ENCODE results near the gene SAP30BP.

- no peak for TF ChIP-seq CTCF (IDR thresholded peaks at IDR 0.05)
- no peak for TF ChIP-seq POLR2A (IDR thresholded peaks at IDR 0.05)
Observed at GRCh38 chr17:75707079-75707571, 40.0 kb downstream of the SAP30BP start.

Data from lower leg skin (tissue), 3 donors.